HCT116 (cell line): Measurements from ENCODE around the gene RBM12. TPM values are rescaled to one million over a fixed set of nuclear protein-coding genes. Genes with fewer than 3 reads are reported as not detected.
A peak's percentile ranks its signal among the peaks of the same experiment; 100 is the strongest.

Source experiments
- ATAC-seq: fragments of 200-7000 bp; cut with Tn5 transposase; 2 replicates; pipeline ENCODE4 v1.9.1; 2020; ENCODE audit warnings: mild to moderate bottlenecking, moderate library complexity
- BruUV-seq: library from RNA; stranded (reverse); fragments of 400-500 nt; replicated peaks from 2 replicates; lab custom pipeline; 2021; lab: Mats Ljungman, UMichigan
- CTCF ChIA-PET: fragments of 300-600 bp; sonication (Branson Sonifier 250); formaldehyde crosslinking; loops from one replicate; lab custom pipeline; 2021; ENCODE audit warnings: antibody characterized with exemption; lab: Charles Lee
- POLR2A ChIA-PET: fragments of 300-600, 350-600 bp; sonication (Branson Sonifier 250); formaldehyde crosslinking; loops from one replicate; lab custom pipeline; 2021; ENCODE audit warnings: antibody characterized with exemption; lab: Charles Lee
- RAD21 ChIA-PET, 2 experiments: fragments of 300-600 bp; sonication (Branson Sonifier 250); formaldehyde crosslinking; loops; one replicate each; lab custom pipeline; 2023; ENCODE audit warnings: low total read pairs in 2 of 2; ENCODE audit not compliant: uncharacterized antibody in 2 of 2, unreplicated experiment in 2 of 2, low non-redundant PET in 1 of 2; lab: Charles Lee
- DNase-seq: peaks from one replicate; pipeline ENCODE4 v3.0.0-alpha.2; 2010; ENCODE audit warnings: low read depth, low spot score
- H2AFZ ChIP-seq: fragments of 200-600 bp; shearing (Covaris generic), sonication (generic); 2 replicates; pipeline ENCODE4 v1.6.1; 2017; ENCODE audit warnings: low read depth, mixed run types, mixed read lengths, antibody characterized with exemption, low read length; ENCODE audit not compliant: poor library complexity, severe bottlenecking
- H3K27ac ChIP-seq: 2 replicates; pipeline ENCODE4 v1.5.1; 2012; ENCODE audit warnings: low read depth, low read length
- H3K27me3 ChIP-seq: fragments of 200-600 bp; sonication (generic); 2 replicates; pipeline ENCODE4 v1.6.1; 2016; ENCODE audit warnings: mixed run types, low read length, mixed read lengths; ENCODE audit not compliant: insufficient read depth
- H3K36me3 ChIP-seq, 2 experiments: fragments of 200-500 bp in 1 of 2; fragments of 200-600 bp in 1 of 2; sonication (Bioruptor generic) in 1 of 2; sonication (generic) in 1 of 2; 2 replicates each; pipeline versions ENCODE4 v1.5.1 to v1.6.1; 2014 to 2016; ENCODE audit warnings: low read length in 2 of 2, inconsistent platforms in 1 of 2, mixed read lengths in 1 of 2, mixed run types in 1 of 2; ENCODE audit not compliant: insufficient read depth in 2 of 2, control insufficient read depth in 1 of 2
- H3K4me1 ChIP-seq, 2 experiments: fragments of 200-600 bp in 1 of 2; sonication (generic) in 1 of 2; 2 replicates each; pipeline versions ENCODE4 v1.5.1 to v1.6.1; 2012 to 2017; ENCODE audit warnings: low read length in 2 of 2, inconsistent platforms in 1 of 2, mild to moderate bottlenecking in 1 of 2, mixed read lengths in 1 of 2, mixed run types in 1 of 2, moderate library complexity in 1 of 2; ENCODE audit not compliant: insufficient read depth in 2 of 2, control insufficient read depth in 1 of 2
- H3K4me2 ChIP-seq: fragments of 200-600 bp; sonication (generic); 2 replicates; pipeline ENCODE4 v1.6.1; 2017; ENCODE audit warnings: mixed run types, low read length, mixed read lengths
- H3K4me3 ChIP-seq, 2 experiments: fragments of 200-600 bp in 1 of 2; sonication (generic) in 1 of 2; replicated peaks in 1 of 2; 2 replicates each; pipeline ENCODE4 v1.5.1; 2011 to 2016; ENCODE audit warnings: low read length in 2 of 2, control low read depth in 1 of 2, low read depth in 1 of 2, mild to moderate bottlenecking in 1 of 2, mixed read lengths in 1 of 2, mixed run types in 1 of 2
- H3K79me2 ChIP-seq: fragments of 200-600 bp; sonication (generic); 2 replicates; pipeline ENCODE4 v1.6.1; 2017; ENCODE audit warnings: mild to moderate bottlenecking, mixed run types, low read length, moderate library complexity, mixed read lengths; ENCODE audit not compliant: insufficient read depth
- H3K9ac ChIP-seq: fragments of 200-600 bp; sonication (generic); 2 replicates; pipeline ENCODE4 v1.6.1; 2016; ENCODE audit warnings: low read length, mixed read lengths
- H3K9me2 ChIP-seq: fragments of 200-600 bp; sonication (generic), shearing (Covaris generic); 2 replicates; pipeline ENCODE4 v1.6.1; 2017; ENCODE audit warnings: mixed run types, mild to moderate bottlenecking, moderate library complexity; ENCODE audit not compliant: insufficient read depth
- H3K9me3 ChIP-seq, 2 experiments: fragments of 200-500 bp in 1 of 2; fragments of 200-600 bp in 1 of 2; sonication (Bioruptor generic) in 1 of 2; sonication (generic) in 1 of 2; 2 replicates each; pipeline ENCODE4 v1.6.1; 2014 to 2017; ENCODE audit warnings: low read length in 2 of 2, mixed read lengths in 2 of 2, inconsistent platforms in 1 of 2, low read depth in 1 of 2, mild to moderate bottlenecking in 1 of 2, mixed run types in 1 of 2, moderate library complexity in 1 of 2; ENCODE audit not compliant: control insufficient read depth in 1 of 2, insufficient read depth in 1 of 2
- H4K20me1 ChIP-seq: fragments of 200-600 bp; sonication (generic), shearing (Covaris generic); 2 replicates; pipeline ENCODE4 v1.6.1; 2017; ENCODE audit warnings: mixed run types, mild to moderate bottlenecking, moderate library complexity; ENCODE audit not compliant: insufficient read depth
- ATF3 ChIP-seq: IDR thresholded peaks from 2 replicates; pipeline ENCODE4 v1.6.1; 2012
- CEBPB ChIP-seq: IDR thresholded peaks from 2 replicates; pipeline ENCODE4 v1.6.1; 2012; ENCODE audit warnings: low read depth
- CTCF ChIP-seq, 3 experiments: fragments of 200-600 bp in 1 of 3; sonication (generic) in 1 of 3; IDR thresholded peaks in 2 of 3; conservative IDR thresholded peaks in 1 of 3; 2 replicates each; pipeline ENCODE4 v1.5.1; 2012 to 2017; ENCODE audit warnings: low read depth in 2 of 3, low read length in 2 of 3, antibody characterized with exemption in 1 of 3, borderline replicate concordance in 1 of 3, control low read depth in 1 of 3, mild to moderate bottlenecking in 1 of 3, mixed read lengths in 1 of 3, mixed run types in 1 of 3, moderate library complexity in 1 of 3; ENCODE audit not compliant: insufficient read depth in 1 of 3
- ELF1 ChIP-seq: IDR thresholded peaks from 2 replicates; pipeline ENCODE4 v1.6.1; 2012; ENCODE audit warnings: low read depth, borderline replicate concordance
- EZH2 ChIP-seq: fragments of 200-600 bp; sonication (generic); IDR thresholded peaks from 2 replicates; pipeline ENCODE4 v1.6.1; 2017; ENCODE audit warnings: antibody characterized with exemption, mixed run types
- FOSL1 ChIP-seq: IDR thresholded peaks from 2 replicates; pipeline ENCODE4 v1.6.1; 2012; ENCODE audit warnings: low read depth
- JUND ChIP-seq: IDR thresholded peaks from 2 replicates; pipeline ENCODE4 v1.6.1; 2012
- MAX ChIP-seq: IDR thresholded peaks from 2 replicates; pipeline ENCODE4 v1.6.1; 2012
- POLR2AphosphoS5 ChIP-seq: IDR thresholded peaks from 2 replicates; pipeline ENCODE4 v1.6.1; 2011; ENCODE audit warnings: mild to moderate bottlenecking, low read depth, low read length, moderate library complexity
- RAD21 ChIP-seq: IDR thresholded peaks from 2 replicates; pipeline ENCODE4 v1.6.1; 2012; ENCODE audit warnings: low read depth, mild to moderate bottlenecking
- REST ChIP-seq: IDR thresholded peaks from 2 replicates; pipeline ENCODE4 v1.6.1; 2012; ENCODE audit warnings: low read depth
- SIN3A ChIP-seq: IDR thresholded peaks from 2 replicates; pipeline ENCODE4 v1.6.1; 2012; ENCODE audit warnings: low read depth
- SP1 ChIP-seq: IDR thresholded peaks from 2 replicates; pipeline ENCODE4 v1.6.1; 2012; ENCODE audit warnings: low read depth
- SRF ChIP-seq: IDR thresholded peaks from 2 replicates; pipeline ENCODE4 v1.6.1; 2012; ENCODE audit warnings: low read depth
- TCF7L2 ChIP-seq: IDR thresholded peaks from 2 replicates; pipeline ENCODE4 v1.7.0; 2011; ENCODE audit warnings: borderline replicate concordance, inconsistent platforms; ENCODE audit not compliant: insufficient read depth, insufficient read length; ENCODE audit errors: extremely low read depth
- YY1 ChIP-seq: IDR thresholded peaks from 2 replicates; pipeline ENCODE4 v1.6.1; 2011; ENCODE audit warnings: low read length, low read depth, moderate library complexity, mild to moderate bottlenecking; ENCODE audit not compliant: insufficient replicate concordance; ENCODE audit errors: extremely low read depth
- ZNF274 ChIP-seq: fragments of 200-500 bp; sonication (Bioruptor generic); IDR thresholded peaks from 2 replicates; pipeline ENCODE4 v1.6.1; 2014; ENCODE audit warnings: mild to moderate bottlenecking, low read depth, low read length, inconsistent platforms
- intact Hi-C: fragments of 100-400 bp; cut with micrococcal nuclease; formaldehyde crosslinking; loops from 2 replicates; pipeline ENCODE4 v1.10.0; 2022
- total RNA-seq: library from RNA; stranded (reverse); gene quantifications from one replicate; pipeline ENCODE4 v1.2.1, GENCODE V29; 2021; ENCODE audit not compliant: unreplicated experiment

The RBM12 gene
- total RNA-seq, 1 experiment from 2014 or later, result 110 TPM

GRCh38 chr20:35699127-35699956, 34.6 kb upstream of the RBM12 start, which contains the start of the genes NFS1 and ROMO1 (continued):
- no peak for TF ChIP-seq ZNF274
- no peak for TF ChIP-seq FOSL1
- 0 out of 2 replicates have a peak, but pooled peaks have one; percentile 46 for TF ChIP-seq SRF
- TF ChIP-seq JUND, result no peak
- no peak for TF ChIP-seq ATF3
- TF ChIP-seq POLR2AphosphoS5, result peak; percentile 85
- TF ChIP-seq, all 23 proteins: peak for 11

GRCh38 chr20:35698298-35699126, 33.8 kb upstream of the RBM12 start:
- BruUV-seq, result TSS peak; percentile 40
- ChIA-PET POLR2A (interaction anchor here (1.4 kb wide), 1 partner anchor 44 kb away, joined by 4 read pairs; the partner anchor contains the start of gene RBM39), RAD21 (interaction anchor here in 1 of 2 experiments (0.6 kb wide), 1 partner anchor 191 kb away, joined by 3 read pairs; no protein-coding TSS in a partner anchor), CTCF (no interaction called here)
- Histone ChIP-seq H3K9me3 (no peaks in the 10 kb centered on the region), H3K9me2 (no peaks in the 10 kb centered on the region), H3K79me2 (peaks cover 47% of the 10 kb centered on the region), H3K9ac (peak overlapping the region; percentile 93), H3K4me3 (peak overlapping the region; percentile 95), H2AFZ (peak overlapping the region; percentile 60), H3K4me1 (peaks cover 10 to 26% of the 10 kb centered on the region in 2 experiments), H3K27ac (peak overlapping the region; percentile 83), H3K4me2 (peak overlapping the region; percentile 94), H3K36me3 (peaks cover 15 to 16% of the 10 kb centered on the region in 2 experiments; a peak in 3 of 4 replicates), H4K20me1 (peaks cover 4% of the 10 kb centered on the region; the same call in 1 of the 2 replicates), H3K27me3 (no peaks in the 10 kb centered on the region)
- DNase-seq (no peak), ATAC-seq (peak; percentile 50)
- intact Hi-C loops, result no loop called here
- TF ChIP-seq FOSL1 (no peak), MAX (no peak), ELF1 (no peak), CEBPB (no peak), EZH2 (no peak), CTCF (IDR thresholded peaks at IDR 0.05 in 2 of 3, conservative IDR thresholded peaks at IDR 0.05 in 1 of 3; ENCODE audit: borderline replicate concordance in 1 of 3, insufficient read depth in 1 of 3, low read depth in 2 of 3, low read length in 2 of 3) (no peak), SIN3A (no peak), JUND (no peak), RAD21 (no peak), REST (no peak), SP1 (no peak), TCF7L2 (no peak), YY1 (no peak)
